Right renal pelvis (tissue), 4 donors: ENCODE results near the gene PLA2G4E. TPM values are rescaled to one million over a fixed set of nuclear protein-coding genes. Genes with fewer than 3 reads are reported as not detected.

ENCODE experiments used
- DNase-seq, 4 donors: peaks; one replicate each; pipeline ENCODE4 v3.0.0-alpha.2; 2013; ENCODE audit warnings: low read depth in 4 of 4, low spot score in 3 of 4, missing footprints in 1 of 4
- polyA plus RNA-seq, 4 donors: library from polyadenylated mRNA; unstranded; fragments of 120-200 nt; gene quantifications; one replicate each; pipeline ENCODE4 v1.2.1, GENCODE V29; 2013; ENCODE audit not compliant: insufficient read length in 4 of 4

PLA2G4E gene
- polyA plus RNA-seq, 4 donors, result 0.03 to 0.04 TPM; not detected in 2

GRCh38 chr15:41958002-41958420, 62.8 kb downstream of the PLA2G4E start:
- no peak for DNase-seq

- DNase-seq, result no peak
Measured at GRCh38 chr15:41957021-41957897, 63.6 kb downstream of the PLA2G4E start.

DNA sequence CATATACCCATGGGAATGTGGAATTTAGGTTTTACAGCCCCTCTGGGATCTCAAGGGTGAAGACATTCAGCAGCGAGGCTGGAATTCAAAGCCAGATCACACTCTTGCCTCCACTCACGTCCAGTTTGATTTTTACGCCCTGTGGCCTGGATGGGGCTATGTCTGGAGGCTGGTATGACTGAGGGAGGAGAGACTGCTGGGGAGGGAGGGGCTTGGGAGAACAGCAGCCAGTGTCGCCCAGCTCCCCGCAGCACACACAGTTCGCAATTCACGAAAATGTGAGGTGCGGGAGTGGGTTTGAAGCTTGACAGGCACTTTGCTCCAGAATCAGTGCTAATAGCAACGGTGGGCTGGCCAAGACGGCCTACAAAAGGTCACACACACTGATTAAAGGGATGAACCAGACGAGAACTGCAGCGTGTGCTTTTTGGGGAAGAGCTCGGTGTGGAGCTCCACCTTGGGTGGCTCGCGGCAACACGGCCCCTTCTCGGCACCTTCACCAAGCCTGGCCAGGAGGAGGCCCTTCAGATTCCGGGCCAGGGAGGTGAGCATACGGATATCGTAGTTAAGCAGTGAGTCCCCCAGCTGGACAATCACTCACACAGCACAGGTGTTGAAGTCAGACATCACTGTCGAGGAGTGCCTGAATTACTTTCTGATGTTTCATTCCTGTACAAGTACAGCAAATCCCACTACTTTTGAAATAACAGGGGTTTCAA, 64.9 kb downstream of the PLA2G4E start:
- DNase-seq, result no peak

DNA sequence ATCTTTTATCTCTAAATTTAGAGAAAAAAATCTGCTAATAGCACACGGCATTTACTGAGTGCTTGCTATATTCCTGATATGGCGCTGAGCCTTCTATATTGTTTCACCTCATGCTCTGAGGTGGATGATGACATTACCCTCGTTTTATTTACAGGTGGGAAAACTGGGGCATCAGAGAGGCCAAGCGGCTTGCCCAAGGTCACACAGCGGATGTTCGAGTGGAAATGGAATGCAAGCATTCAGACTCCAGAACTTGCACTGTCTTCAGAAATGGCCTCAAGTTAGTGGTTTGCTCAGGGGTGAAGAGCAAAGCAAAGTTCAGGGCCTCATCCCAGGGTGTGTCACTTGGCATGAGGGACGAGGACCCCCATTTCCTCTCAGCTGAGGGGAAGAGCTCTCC, 65.7 kb downstream of the PLA2G4E start:
- no peak for DNase-seq

DNA sequence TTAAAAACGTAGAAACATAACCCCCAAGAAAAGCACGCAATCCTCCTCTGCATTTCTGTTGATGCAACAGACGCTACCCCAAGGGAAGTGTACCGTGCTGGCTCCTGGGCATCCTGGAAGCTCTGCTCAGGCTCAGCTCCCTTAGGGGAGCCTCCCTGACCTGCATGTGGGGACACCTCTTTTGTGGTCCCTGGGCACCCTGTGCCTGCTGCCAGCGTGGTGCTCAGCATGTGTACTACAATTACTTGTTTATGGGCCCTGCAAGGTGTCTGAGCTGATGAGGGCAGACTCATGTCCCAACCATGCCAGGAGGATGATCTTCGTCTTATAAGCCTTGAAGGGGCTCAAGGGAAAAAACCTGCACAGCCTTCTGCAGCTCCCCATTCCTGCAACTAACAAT, 66.8 kb downstream of the PLA2G4E start:
- no peak for DNase-seq

DNA sequence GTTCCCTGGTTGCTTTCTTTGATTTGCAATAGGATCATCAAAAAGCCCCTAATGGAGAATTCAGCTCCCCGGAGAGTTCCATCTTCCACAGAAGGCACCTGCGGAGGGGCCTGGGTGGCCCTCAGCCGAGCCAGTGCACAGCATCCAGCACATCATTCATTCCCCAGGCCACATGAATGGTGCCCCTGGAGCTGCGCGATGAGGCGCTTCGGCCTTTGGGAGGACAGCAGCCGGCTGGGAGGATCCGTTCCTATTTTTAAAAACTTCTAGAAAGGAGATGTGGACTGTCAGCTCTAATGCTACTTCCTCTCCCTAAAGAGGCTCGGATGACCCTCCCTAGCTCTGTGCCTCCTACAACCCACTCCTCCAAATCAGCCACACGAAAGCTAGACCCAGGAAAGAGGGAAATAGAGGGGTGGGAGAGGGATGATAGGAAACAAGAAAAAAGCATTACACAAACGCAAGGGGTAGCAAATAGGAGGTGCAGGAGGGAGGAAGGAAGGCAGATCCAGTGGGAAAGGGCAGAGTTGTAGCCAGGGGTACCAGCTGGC, 68.8 kb downstream of the PLA2G4E start:
- no peak for DNase-seq

DNA sequence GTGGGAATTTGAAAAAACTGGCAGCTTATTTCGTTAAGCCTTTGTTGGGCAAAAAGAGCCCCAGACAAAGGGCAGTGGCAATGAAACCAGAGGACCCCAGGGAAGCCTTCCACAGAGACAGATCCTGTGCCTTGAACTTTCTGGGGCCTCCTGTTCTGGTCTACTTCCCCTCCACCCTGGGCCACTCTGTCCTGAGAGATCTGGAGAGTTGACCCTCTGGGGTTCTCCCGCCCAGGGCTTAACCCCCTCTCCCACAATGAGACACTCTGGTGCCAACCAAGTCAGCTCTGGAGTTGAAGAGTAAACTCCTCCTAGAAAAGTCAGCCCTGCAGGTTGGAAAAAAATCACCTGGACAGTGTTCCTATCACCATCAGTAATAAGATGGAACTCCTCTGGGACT, 69.3 kb downstream of the PLA2G4E start:
- no peak for DNase-seq

GRCh38 chr15:41950489-41950888, 70.4 kb downstream of the PLA2G4E start:
- no peak for DNase-seq

- no peak for DNase-seq
Measured at GRCh38 chr15:41950127-41950483, 70.7 kb downstream of the PLA2G4E start.

- no peak for DNase-seq
Measured at GRCh38 chr15:41949401-41950126, 71.3 kb downstream of the PLA2G4E start.

GRCh38 chr15:41948490-41948889, 72.4 kb downstream of the PLA2G4E start:
- DNase-seq, result no peak

DNA sequence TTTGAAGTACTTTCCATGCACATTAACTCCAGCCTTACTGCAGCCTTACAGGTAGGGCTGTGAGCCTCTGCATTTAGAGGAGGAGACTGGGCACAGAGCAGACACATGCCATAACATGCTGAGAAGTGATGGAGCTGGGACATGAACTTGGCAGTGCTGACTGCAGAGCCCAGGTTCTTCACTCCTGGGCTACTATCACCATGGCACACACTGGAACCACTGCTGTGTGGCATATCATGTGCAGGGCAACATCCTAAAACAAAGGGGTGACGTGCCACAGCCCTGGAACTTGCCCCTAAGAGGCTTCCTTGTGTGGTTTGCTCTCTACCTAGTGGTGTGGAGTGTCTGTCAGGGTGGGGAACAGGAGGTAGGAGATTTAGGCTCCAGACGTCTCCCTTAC, 73.9 kb downstream of the PLA2G4E start:
- DNase-seq, result no peak

- no peak for DNase-seq
Measured at GRCh38 chr15:41945731-41946130, 75.1 kb downstream of the PLA2G4E start.

- DNase-seq, result no peak
Measured at GRCh38 chr15:41945221-41945620, 75.6 kb downstream of the PLA2G4E start.

GRCh38 chr15:41944313-41944940, 76.4 kb downstream of the PLA2G4E start:
- no peak for DNase-seq

GRCh38 chr15:41943543-41944312, 77.1 kb downstream of the PLA2G4E start:
- DNase-seq, result no peak

DNA sequence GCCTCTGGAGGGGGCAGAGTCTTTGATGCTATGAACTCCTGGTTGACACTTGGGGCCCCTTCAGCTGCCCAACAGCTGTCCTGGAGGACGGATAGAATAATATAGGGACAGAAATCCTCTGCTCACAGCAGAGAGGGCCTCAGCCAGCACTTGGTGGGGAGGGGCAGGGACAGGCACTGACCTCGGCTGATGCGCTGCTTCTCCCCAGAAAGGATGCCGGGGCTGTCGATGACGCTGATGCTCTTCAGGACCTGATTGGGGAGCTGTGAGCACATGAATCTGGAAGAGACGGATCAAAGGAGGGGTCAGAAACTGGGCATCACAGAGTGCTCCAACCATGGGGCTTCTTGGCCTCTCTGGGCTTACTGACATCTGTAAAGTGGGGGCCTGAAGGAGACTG, 78.0 kb downstream of the PLA2G4E start:
- DNase-seq, result no peak

DNA sequence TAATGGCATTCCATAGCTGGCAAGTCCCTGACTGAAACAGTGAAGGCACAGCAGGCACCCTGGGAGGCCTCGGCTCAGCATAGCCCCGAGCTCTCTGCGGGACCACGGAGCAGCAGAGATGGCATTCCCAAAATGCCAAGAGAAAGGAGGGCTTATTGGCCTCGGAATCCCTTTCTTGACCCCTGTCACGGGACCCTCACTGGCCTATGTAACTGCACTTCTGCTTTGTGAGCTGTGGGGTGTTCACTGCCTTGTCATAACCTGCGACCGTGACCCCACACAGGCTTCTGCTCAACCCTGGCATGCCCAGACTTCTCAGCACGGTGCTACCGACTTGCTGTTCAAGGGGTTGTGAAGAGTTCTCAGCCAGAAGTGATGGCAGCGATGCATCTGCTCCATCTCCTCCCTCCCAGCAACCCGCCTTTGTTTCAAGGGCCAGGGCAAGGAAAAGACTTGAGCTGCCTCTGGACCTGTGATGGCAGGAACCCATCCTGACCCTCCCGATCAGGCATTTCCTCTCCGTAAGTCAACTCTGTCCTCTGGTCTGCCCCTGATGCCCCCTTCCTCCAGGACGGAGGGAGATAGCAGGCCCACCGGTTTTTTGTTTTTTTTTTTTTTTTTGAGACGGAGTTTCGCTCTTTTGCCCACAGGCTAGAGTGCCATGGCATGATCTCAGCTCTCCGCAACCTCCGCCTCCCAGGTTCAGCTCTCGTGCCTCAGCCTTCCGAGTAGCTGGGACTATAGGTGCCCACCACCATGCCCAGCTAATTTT, 79.0 kb downstream of the PLA2G4E start:
- no peak for DNase-seq

DNA sequence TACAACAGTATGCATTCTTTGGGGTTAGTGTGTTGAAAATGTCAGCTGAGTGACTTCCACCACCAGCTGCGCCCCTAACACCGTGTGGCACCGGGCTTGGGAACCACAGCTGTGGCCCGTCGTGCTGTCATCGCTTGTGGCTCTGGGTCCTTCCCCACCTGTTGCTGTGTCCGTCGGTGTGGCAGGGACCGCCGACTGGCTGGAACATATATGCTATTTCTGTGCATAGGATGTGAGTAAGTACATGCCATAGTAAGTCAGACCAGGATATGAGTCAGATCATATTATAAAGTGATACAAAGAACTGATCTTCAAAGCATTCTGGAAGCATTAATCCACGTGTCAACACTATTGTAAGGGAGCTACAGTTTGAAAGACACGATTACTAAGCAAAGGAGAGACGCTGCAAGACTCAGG, 80.4 kb downstream of the PLA2G4E start:
- DNase-seq, result no peak
